Activated naive CD8-positive, alpha-beta T cell treated with anti-CD3 and anti-CD28 coated beads, Interleukin-2, amount 10 ng/mL, durations not matched to agents 7 days and 5 days (primary cell): Measurements from ENCODE around the gene PHYKPL. TPM values are rescaled to one million over a fixed set of nuclear protein-coding genes. Genes with fewer than 3 reads are reported as not detected.

Experiments
- ATAC-seq: fragments of 150-1000 bp; cut with Tn5 transposase; one replicate; pipeline ENCODE4 v1.10.0; 2021; ENCODE audit warnings: low read depth, moderate library complexity
- POLR2A ChIA-PET: fragments of 350-600 bp; sonication (Branson Sonifier 250); formaldehyde crosslinking; loops from one replicate; lab custom pipeline; 2021; ENCODE audit warnings: antibody characterized with exemption; lab: Charles Lee
- DNase-seq: peaks from one replicate; pipeline ENCODE4 v3.0.0; 2021
- H3K27ac Mint-ChIP-seq: one replicate; pipeline ENCODE4 v1.8.0; 2022; ENCODE audit warnings: mild to moderate bottlenecking, mixed read lengths
- H3K27me3 Mint-ChIP-seq: one replicate; pipeline ENCODE4 v1.8.0; 2022; ENCODE audit warnings: mild to moderate bottlenecking, moderate library complexity, mixed read lengths
- H3K36me3 Mint-ChIP-seq: one replicate; pipeline ENCODE4 v1.8.0; 2021; ENCODE audit warnings: mild to moderate bottlenecking, mixed read lengths
- H3K4me1 Mint-ChIP-seq: one replicate; pipeline ENCODE4 v1.8.0; 2021; ENCODE audit warnings: mixed read lengths
- H3K4me3 Mint-ChIP-seq: one replicate; pipeline ENCODE4 v1.8.0; 2022; ENCODE audit warnings: mild to moderate bottlenecking, moderate library complexity, mixed read lengths
- H3K9me3 Mint-ChIP-seq: one replicate; pipeline ENCODE4 v1.8.0; 2021; ENCODE audit warnings: mixed read lengths
- total RNA-seq, 2 experiments: library from RNA; stranded (reverse); gene quantifications; one replicate each; pipeline ENCODE4 v1.2.3, GENCODE V29; 2021

The PHYKPL gene
- total RNA-seq, 2 experiments from 2014 or later, result 158 to 165 TPM

DNA sequence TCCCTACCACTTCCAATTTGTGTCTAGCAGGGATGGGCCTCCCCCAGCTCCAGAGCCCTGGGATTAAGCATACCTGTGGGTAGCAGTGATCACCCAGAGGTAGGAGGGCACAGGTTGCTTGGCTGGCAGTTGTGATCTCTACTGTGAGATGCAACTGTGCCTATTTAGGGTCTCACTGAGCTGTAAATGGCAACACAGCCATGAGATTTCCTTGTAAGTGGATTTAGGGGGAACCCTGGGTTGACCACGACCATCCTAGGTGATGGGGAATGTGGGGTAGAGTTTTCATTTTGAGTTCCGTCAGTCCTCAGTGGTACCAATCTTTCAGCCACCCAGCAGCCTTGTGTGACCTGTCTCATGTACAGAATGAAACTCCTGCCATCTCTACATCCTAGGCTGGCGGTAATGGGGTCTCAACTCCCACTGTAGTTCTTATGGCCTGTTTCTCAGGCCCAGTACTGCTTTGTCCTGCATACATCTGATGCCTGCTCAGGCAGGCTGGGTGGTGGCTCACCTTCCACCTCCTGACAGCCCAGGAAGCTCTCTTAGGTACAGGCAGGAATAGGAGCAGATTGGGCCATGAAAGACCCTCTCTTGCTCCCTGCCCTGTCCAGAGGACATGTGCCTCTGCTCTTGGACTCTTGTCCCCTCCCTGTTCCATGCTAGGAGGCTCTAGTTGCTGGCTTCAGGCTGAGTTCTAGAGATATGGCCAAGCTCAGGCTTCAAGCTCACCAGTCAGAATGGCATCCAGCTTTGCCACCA lies 20.2 kb downstream of the PHYKPL start:
- Mint-ChIP-seq H3K36me3 (peaks cover 37% of the 10 kb centered on the region), H3K27ac (no peak overlapping the region), H3K4me1 (peaks cover 30% of the 10 kb centered on the region), H3K9me3 (no peaks in the 10 kb centered on the region), H3K27me3 (no peaks in the 10 kb centered on the region), H3K4me3 (no peak overlapping the region)
- POLR2A ChIA-PET, result interaction anchor here (2.1 kb wide), 1 partner anchor 8 kb away, joined by 14 read pairs; the partner anchor contains the start of gene HNRNPAB
- ATAC-seq (no peak), DNase-seq (no peak)

DNA sequence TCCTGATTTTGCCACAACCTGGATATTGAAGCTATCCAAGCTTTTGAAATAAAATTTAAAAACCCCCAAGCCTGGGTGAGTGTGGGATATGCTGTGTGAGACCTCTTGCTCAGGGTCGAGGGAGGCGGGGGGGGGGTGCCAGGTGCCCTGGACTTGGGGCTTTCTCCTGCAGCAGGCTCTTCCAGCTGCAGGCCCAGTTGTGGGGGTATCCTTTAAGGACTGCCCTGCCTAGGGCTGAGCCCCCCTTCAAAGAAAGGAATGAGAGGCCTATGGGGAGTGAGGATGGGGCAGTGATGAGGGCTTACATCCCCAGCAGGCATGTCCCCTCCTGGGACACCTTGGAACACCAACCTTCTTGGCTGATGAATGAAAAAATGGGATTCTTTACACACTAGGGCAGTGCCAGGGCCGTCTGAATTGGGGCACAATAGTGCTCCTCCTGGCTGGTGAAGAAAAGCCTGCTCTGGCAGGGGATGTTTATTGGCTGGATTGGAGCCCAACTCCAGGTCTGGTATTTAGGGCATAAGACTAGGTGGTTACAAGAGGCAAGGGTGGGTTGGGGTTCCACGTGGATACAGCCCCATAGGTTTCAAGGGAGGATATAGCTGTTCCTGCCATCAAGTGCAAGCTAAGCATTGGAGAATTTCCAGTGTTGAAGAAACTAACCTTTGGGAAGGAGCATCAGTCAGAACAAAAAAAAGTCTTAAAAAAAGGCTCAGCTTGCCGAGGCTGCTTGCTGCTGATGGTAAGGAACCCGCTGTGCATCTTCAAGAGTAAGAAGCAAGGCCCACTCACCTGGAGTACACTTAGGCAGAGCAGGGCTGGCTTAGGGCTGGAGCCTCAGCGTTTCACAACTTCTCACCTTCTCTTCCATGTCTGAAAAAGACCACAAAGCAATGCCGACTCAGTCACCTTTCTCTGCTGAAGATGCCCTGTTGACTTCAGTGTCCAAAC lies 21.2 kb downstream of the PHYKPL start:
- H3K27me3 Mint-ChIP-seq, result no peaks in the 10 kb centered on the region
- ATAC-seq (no peak), DNase-seq (no peak)
- no peak overlapping the region for H3K4me3 Mint-ChIP-seq
- POLR2A ChIA-PET, result interaction anchor here (0.6 to 1.3 kb wide), 2 partner anchors 8 to 13 kb away, joined by 3 read pairs; no protein-coding TSS in a partner anchor
- peaks cover 42% of the 10 kb centered on the region for H3K36me3 Mint-ChIP-seq
- H3K27ac Mint-ChIP-seq, result peak overlapping the region; percentile 45
- no peaks in the 10 kb centered on the region for H3K9me3 Mint-ChIP-seq
- peaks cover 33% of the 10 kb centered on the region for H3K4me1 Mint-ChIP-seq

DNA sequence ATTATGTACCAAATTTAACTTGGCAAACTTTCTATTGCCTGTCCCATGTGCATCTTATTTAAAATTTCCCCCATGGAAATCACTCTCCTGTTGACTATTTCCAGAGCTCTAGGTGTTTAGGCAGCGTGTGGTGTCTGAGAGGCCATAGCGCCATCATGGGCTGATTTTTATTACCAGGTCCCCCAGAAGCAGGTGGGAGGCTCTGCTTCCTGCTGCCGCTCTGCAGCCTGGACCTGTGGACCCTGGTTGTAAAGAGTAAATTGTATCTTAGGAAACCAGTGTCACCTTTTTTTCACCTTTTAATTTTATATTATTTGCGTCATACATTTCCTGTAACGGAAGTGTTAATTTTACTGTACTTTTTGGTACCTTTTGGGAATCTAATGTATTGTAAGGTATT lies 21.9 kb downstream of the PHYKPL start:
- no peaks in the 10 kb centered on the region for H3K27me3 Mint-ChIP-seq
- H3K27ac Mint-ChIP-seq, result no peak overlapping the region
- H3K4me3 Mint-ChIP-seq, result no peak overlapping the region
- no peaks in the 10 kb centered on the region for H3K9me3 Mint-ChIP-seq
- no peak for DNase-seq
- peaks cover 45% of the 10 kb centered on the region for H3K36me3 Mint-ChIP-seq
- POLR2A ChIA-PET, result interaction anchor here (1.3 kb wide), 1 partner anchor 14 kb away, joined by 3 read pairs; no protein-coding TSS in a partner anchor
- ATAC-seq, result no peak
- peaks cover 36% of the 10 kb centered on the region for H3K4me1 Mint-ChIP-seq

DNA sequence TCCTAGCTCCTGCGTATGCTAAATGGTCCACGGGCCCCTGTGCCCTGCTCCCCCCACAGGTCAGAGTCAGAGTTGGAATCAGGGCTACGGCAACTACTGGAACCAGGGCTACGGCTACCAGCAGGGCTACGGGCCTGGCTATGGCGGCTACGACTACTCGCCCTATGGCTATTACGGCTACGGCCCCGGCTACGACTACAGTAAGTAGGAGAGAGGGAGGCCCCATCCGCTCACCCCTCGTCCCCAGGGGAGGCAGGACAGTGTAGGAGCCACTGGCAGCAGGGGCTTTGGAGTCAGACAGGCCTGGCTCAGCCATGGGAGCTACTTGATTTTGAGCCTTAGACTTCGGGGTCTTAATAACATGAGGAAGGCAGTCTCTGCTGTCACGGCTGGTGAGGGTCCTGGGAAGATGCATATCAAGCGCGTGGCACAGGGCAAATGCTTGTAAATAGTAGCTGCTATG lies 22.5 kb downstream of the PHYKPL start:
- peaks cover 36% of the 10 kb centered on the region for H3K4me1 Mint-ChIP-seq
- H3K4me3 Mint-ChIP-seq, result no peak overlapping the region
- ATAC-seq (no peak), DNase-seq (no peak)
- H3K27ac Mint-ChIP-seq, result peak overlapping the region; percentile 62
- H3K9me3 Mint-ChIP-seq, result no peaks in the 10 kb centered on the region
- no peaks in the 10 kb centered on the region for H3K27me3 Mint-ChIP-seq
- POLR2A ChIA-PET, result interaction anchor here (1.3 kb wide), 1 partner anchor 14 kb away, joined by 3 read pairs; no protein-coding TSS in a partner anchor
- peaks cover 48% of the 10 kb centered on the region for H3K36me3 Mint-ChIP-seq

DNA sequence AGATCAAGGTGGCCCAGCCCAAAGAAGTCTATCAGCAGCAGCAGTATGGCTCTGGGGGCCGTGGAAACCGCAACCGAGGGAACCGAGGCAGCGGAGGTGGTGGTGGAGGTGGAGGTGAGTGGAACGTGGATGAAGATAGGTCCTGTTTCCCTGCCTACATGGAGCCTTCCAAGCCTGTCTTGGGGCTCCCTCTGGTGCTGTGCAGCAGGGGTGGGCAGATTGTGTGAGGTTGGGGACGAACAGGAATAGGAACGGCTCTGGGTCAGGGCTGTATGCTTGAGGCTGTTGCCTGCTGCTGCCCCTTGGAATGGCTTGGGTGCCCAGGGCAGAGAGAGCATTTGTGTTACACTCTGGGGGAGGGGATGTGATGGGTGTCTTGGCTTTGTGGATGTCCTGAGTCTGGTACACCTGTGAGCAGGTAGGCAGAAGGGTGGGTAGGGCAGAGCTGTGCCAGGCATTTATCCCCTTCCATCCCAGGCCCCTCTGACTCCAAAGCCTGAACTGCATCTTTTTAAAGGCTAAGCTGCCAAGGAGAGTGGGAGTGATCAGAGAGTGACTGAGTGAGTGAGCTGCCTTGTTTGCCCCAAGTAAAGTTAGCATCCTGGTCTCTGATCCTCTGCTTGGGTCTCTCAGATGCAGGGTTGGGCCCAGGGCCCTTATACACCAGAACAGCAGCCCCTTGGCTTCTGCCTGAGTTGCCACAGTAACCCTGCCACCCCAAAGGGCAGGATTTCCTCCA lies 23.1 kb downstream of the PHYKPL start:
- H3K27ac Mint-ChIP-seq, result peak overlapping the region; percentile 62
- DNase-seq (no peak), ATAC-seq (no peak)
- no peaks in the 10 kb centered on the region for H3K9me3 Mint-ChIP-seq
- H3K36me3 Mint-ChIP-seq, result peaks cover 46% of the 10 kb centered on the region
- POLR2A ChIA-PET, result no interaction called here
- H3K4me1 Mint-ChIP-seq, result peaks cover 36% of the 10 kb centered on the region
- no peaks in the 10 kb centered on the region for H3K27me3 Mint-ChIP-seq
- H3K4me3 Mint-ChIP-seq, result no peak overlapping the region

DNA sequence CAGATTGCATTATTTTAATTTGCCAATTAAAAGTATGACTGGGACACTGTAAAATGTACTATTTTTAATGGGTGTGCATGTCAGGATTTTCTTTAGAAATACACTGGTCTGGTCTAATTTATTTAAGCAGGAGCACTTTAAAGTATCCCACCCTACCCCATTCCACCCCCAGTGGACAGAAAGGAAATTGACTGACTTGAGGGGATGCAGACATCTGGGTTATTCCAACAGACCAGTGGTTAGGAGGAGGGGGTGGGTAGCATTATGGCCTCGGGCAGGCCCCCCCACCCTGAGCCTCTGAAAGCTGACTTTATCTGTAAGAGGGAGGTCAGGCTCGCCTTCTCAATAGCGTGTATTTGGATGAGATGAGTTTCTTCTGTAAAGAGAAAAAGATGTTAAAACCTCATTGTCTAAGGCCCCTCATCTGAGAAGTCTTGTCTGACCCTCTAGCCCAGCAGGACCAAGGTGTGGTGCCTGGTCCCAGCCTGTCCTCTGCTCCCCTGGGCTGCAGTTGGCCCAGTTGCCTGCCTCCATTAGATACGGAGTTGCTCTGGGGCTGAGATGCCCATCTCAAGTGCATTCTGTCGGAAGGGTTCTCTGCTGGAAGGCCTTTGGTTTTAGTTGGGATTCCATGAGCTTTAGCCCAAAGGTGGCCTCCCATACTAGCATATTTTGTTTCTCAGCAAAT lies 23.9 kb downstream of the PHYKPL start:
- Mint-ChIP-seq H3K36me3 (peaks cover 48% of the 10 kb centered on the region), H3K9me3 (no peaks in the 10 kb centered on the region), H3K27me3 (no peaks in the 10 kb centered on the region), H3K4me1 (peaks cover 36% of the 10 kb centered on the region), H3K27ac (peak overlapping the region; percentile 62), H3K4me3 (no peak overlapping the region)
- POLR2A ChIA-PET, result no interaction called here
- ATAC-seq (no peak), DNase-seq (no peak)

DNA sequence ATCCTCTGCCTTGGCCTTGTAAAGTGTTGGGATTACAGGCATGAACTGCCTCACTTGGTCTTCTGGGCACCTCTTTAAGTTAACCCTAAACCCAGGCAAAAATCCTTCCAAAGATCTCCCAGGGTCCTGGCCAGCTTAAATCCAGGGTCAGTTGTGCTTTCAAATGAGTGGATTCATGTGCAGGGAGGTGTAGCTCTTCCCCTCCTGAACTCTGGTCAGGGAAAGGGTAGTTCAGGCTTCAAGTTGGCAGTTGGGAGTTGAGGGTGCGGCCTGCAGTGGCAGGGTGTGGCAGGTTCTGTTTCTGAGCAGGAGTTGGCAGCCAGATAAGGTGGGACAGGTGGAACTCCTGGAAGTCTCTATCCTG lies 24.7 kb downstream of the PHYKPL start:
- POLR2A ChIA-PET, result interaction anchor here (0.7 to 2.4 kb wide), 4 partner anchors 8 to 27 kb away, joined by 3 to 9 read pairs (median 6); no protein-coding TSS in a partner anchor
- H3K36me3 Mint-ChIP-seq, result peaks cover 46% of the 10 kb centered on the region
- peak overlapping the region; percentile 48 for H3K4me3 Mint-ChIP-seq
- ATAC-seq (no peak), DNase-seq (no peak)
- no peaks in the 10 kb centered on the region for H3K9me3 Mint-ChIP-seq
- no peak overlapping the region for H3K27ac Mint-ChIP-seq
- no peaks in the 10 kb centered on the region for H3K27me3 Mint-ChIP-seq
- peaks cover 32% of the 10 kb centered on the region for H3K4me1 Mint-ChIP-seq

DNA sequence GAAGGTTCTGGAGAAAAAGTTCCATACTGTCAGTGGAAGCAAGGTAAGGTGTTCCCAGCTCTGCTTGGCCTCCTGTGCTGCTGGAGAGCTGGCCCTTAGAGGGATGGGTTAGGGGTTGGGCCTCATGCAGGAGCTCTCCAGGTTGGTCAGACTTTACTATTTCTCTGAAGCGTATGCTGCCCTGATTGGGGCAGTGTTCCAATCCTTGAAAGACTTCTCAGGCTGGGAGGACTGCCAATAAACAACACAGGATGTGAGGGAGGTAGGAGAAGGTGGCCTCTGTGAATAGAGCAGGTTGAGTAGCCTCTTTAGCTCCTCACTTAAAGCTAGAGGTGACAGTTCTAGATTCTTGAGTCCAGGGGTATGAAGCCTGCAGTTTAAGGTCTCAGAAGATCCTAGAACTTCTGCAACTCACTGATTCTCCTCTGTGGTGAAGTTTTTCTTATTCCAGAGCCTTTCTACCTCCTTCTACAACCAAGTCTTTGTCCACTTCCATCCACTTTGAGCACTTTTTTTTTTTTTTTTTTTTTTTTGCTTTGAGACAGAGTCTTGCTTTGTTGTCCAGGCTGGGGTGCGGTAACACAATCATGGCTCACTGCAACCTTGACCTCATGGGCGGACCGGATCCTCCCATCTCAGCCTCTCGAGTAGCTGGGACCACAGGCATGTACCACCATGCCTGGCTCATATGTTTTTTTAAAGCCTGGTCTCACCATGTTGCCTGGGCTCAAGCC lies 25.3 kb downstream of the PHYKPL start:
- H3K27ac Mint-ChIP-seq, result peak overlapping the region; percentile 80
- POLR2A ChIA-PET, result interaction anchor here (0.7 to 2.4 kb wide), 5 partner anchors 9 to 27 kb away, joined by 3 to 9 read pairs (median 4); no protein-coding TSS in a partner anchor
- peaks cover 32% of the 10 kb centered on the region for H3K4me1 Mint-ChIP-seq

DNA sequence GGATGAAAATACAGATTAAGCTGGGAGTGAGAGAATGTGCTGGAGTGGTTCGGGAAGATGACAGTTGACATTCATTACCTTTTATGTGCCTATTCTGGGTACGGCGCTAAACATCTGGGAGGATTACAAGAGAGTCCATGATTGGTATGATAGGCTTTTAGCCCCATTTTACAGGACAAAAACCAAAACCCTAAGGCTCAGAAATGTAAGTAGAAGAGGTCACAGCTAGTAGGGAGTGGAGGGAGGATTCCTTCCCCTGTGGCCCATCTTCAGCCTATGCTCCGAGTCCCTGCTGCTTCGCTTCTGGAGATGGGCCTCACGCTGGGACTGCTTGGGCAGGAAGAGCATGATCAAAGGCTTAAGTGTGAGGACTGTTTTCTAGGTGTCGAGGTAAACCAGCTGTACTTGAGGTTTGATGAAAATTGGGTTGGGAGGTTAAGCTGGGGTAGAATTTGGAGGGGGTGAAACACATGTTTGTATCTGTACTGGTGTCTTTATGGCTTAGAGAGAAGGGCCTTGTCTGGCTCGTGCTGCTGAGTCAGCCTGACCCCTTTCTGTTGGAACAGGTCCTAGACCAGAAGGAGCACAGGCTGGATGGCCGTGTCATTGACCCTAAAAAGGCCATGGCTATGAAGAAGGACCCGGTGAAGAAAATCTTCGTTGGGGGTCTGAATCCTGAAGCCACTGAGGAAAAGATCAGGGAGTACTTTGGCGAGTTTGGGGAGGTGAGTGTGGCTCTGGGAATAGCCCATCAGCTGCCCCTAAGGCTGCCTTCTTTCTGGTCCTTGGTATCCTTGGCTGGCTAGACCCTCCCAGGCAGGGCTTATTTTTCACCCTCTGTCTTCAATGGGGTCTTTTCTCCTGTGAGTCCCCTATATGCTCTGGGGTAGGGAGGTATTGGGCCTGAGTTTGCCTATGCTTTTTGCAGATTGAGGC lies 26.2 kb downstream of the PHYKPL start:
- Mint-ChIP-seq H3K4me3 (peak overlapping the region; percentile 84), H3K27me3 (no peaks in the 10 kb centered on the region), H3K4me1 (peaks cover 39% of the 10 kb centered on the region), H3K9me3 (no peaks in the 10 kb centered on the region), H3K27ac (peak overlapping the region; percentile 80), H3K36me3 (peaks cover 45% of the 10 kb centered on the region)
- ATAC-seq (no peak), DNase-seq (no peak)
- POLR2A ChIA-PET, result interaction anchor here (0.7 to 2.4 kb wide), 9 partner anchors 8 to 90 kb away, joined by 3 to 9 read pairs (median 3); partner anchors contain the start of gene PHYKPL

More for the DNA sequence above, 25.3 kb downstream of the PHYKPL start:
- DNase-seq, result no peak
- peaks cover 46% of the 10 kb centered on the region for H3K36me3 Mint-ChIP-seq
- ATAC-seq, result no peak
- H3K9me3 Mint-ChIP-seq, result no peaks in the 10 kb centered on the region
- no peaks in the 10 kb centered on the region for H3K27me3 Mint-ChIP-seq
- H3K4me3 Mint-ChIP-seq, result peak overlapping the region; percentile 84

DNA sequence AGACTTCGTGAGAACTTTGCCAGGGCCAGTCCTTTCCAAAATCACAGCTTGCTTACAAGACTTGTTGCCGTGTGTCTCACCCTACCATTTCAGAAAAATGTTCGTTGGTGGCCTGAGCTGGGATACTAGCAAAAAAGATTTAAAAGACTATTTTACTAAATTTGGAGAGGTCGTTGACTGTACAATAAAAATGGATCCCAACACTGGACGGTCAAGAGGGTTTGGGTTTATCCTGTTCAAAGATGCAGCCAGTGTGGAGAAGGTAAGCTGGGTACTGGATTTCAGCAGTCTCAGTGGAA lies 26.9 kb downstream of the PHYKPL start:
- H3K4me1 Mint-ChIP-seq, result peaks cover 37% of the 10 kb centered on the region
- peak overlapping the region; percentile 84 for H3K4me3 Mint-ChIP-seq
- H3K36me3 Mint-ChIP-seq, result peaks cover 41% of the 10 kb centered on the region
- H3K27ac Mint-ChIP-seq, result peak overlapping the region; percentile 80
- no peak for DNase-seq
- POLR2A ChIA-PET, result interaction anchor here (0.9 to 2.4 kb wide), 6 partner anchors 9 to 52 kb away, joined by 3 to 12 read pairs (median 4); partner anchors contain the start of genes NHP2 and PHYKPL
- ATAC-seq, result no peak
- H3K27me3 Mint-ChIP-seq, result no peaks in the 10 kb centered on the region
- no peaks in the 10 kb centered on the region for H3K9me3 Mint-ChIP-seq
